Activated CD4-positive, alpha-beta T cell treated with anti-CD3 and anti-CD28 coated beads for 1 hour (primary cell): ENCODE data around the gene KRTAP5-10.
"Not testable (repeated sequence)": the region's sequence is repeated elsewhere in the genome, so short reads cannot be mapped to it uniquely, and the experiment has no call there.

Source experiments
- DNase-seq: peaks from one replicate; pipeline ENCODE4 v3.0.0-alpha.2; 2020

Gene KRTAP5-10

GRCh38 chr11:71542879-71543777 lies 22.2 kb upstream of the KRTAP5-10 start:
- no peak for DNase-seq

GRCh38 chr11:71543866-71544265 lies 21.5 kb upstream of the KRTAP5-10 start:
- DNase-seq = no peak

GRCh38 chr11:71544525-71545214 lies 20.7 kb upstream of the KRTAP5-10 start:
- DNase-seq = no peak

- no peak for DNase-seq
These were observed 19.9 kb upstream of the KRTAP5-10 start for GRCh38 chr11:71545405-71545966.

- no peak for DNase-seq
These were observed 17.2 kb upstream of the KRTAP5-10 start, which contains the start of gene KRTAP5-9 for GRCh38 chr11:71548120-71548519. KRTAP5-9 (plus strand) TSS chr11:71548420; CDS start chr11:71548658, 238 bp downstream.

GRCh38 chr11:71548716-71549151 lies 16.6 kb upstream of the KRTAP5-10 start:
- no peak for DNase-seq

- no peak for DNase-seq
These were observed 13.7 kb upstream of the KRTAP5-10 start for GRCh38 chr11:71551711-71552110.

- no peak for DNase-seq
These were observed 10.4 kb upstream of the KRTAP5-10 start for GRCh38 chr11:71554996-71555395.

- DNase-seq = no peak
These were observed 9.9 kb upstream of the KRTAP5-10 start for GRCh38 chr11:71555508-71555907.

- DNase-seq = no peak
These were observed 9.3 kb upstream of the KRTAP5-10 start for GRCh38 chr11:71556018-71556417.

GRCh38 chr11:71557257-71557656 lies 8.1 kb upstream of the KRTAP5-10 start:
- no peak for DNase-seq

GRCh38 chr11:71558996-71559395 lies 6.4 kb upstream of the KRTAP5-10 start:
- no peak for DNase-seq

- DNase-seq = no peak
These were observed 3.2 kb upstream of the KRTAP5-10 start for GRCh38 chr11:71562120-71562519.

- no peak for DNase-seq
These were observed 2.0 kb upstream of the KRTAP5-10 start for GRCh38 chr11:71563406-71563805.

GRCh38 chr11:71564430-71564829 lies 933 bp upstream of the KRTAP5-10 start:
- DNase-seq = no peak

GRCh38 chr11:71566081-71566620 lies 788 bp downstream of the KRTAP5-10 start:
- no peak for DNase-seq

- DNase-seq = not testable (repeated sequence)
These were observed 1.6 kb downstream of the KRTAP5-10 start for GRCh38 chr11:71566626-71567599.

- DNase-seq = not testable (repeated sequence)
These were observed 2.3 kb downstream of the KRTAP5-10 start for GRCh38 chr11:71567633-71568032.

GRCh38 chr11:71568704-71569349 lies 3.5 kb downstream of the KRTAP5-10 start:
- DNase-seq = no peak

GRCh38 chr11:71571101-71571850 lies 5.9 kb downstream of the KRTAP5-10 start:
- not testable (repeated sequence) for DNase-seq

- no peak for DNase-seq
These were observed 7.4 kb downstream of the KRTAP5-10 start for GRCh38 chr11:71572811-71573210.
